BJ (cell line): ENCODE data around the gene SLC22A16. TPM values are rescaled to one million over a fixed set of nuclear protein-coding genes. Genes with fewer than 3 reads are reported as not detected.

Experiments
- CTCF ChIA-PET: fragments of 350-600 bp; formaldehyde crosslinking; extraction: SDS; loops from one replicate; lab custom pipeline; 2021; ENCODE audit warnings: antibody characterized with exemption, inconsistent platforms; lab: Yijun Ruan, JAX
- POLR2A ChIA-PET: fragments of 300-600 bp; sonication (Branson Sonifier 250); formaldehyde crosslinking; extraction: SDS; loops from one replicate; lab custom pipeline; 2021; ENCODE audit warnings: antibody characterized with exemption; lab: Charles Lee
- DNase-seq: peaks from one replicate; pipeline ENCODE4 v3.0.0-alpha.2; 2011; ENCODE audit warnings: low read depth
- H3K27me3 ChIP-seq: 2 replicates; pipeline ENCODE4 v1.6.0; 2011; ENCODE audit warnings: low read length; ENCODE audit not compliant: control insufficient read depth, insufficient read depth
- H3K36me3 ChIP-seq: 2 replicates; pipeline ENCODE4 v1.5.1; 2011; ENCODE audit warnings: low read length; ENCODE audit not compliant: control insufficient read depth, insufficient read depth
- H3K4me3 ChIP-seq: 2 replicates; pipeline ENCODE4 v1.5.1; 2011; ENCODE audit warnings: low read depth, mild to moderate bottlenecking, control low read depth, low read length
- polyA plus RNA-seq: library from polyadenylated mRNA; depleted of rRNA; stranded (reverse); fragments of >200 nt; gene quantifications from 2 replicates; pipeline ENCODE4 v1.2.3, GENCODE V29; 2011
- TF ChIP-seq, protein P1 (sequence below): IDR thresholded peaks from 2 replicates; pipeline ENCODE4 v1.5.1; 2011; ENCODE audit warnings: low read depth, mild to moderate bottlenecking, control low read depth, inconsistent platforms, low read length, moderate library complexity; ENCODE audit not compliant: insufficient read depth

Gene SLC22A16
- polyA plus RNA-seq, 1 experiment, result not detected

DNA sequence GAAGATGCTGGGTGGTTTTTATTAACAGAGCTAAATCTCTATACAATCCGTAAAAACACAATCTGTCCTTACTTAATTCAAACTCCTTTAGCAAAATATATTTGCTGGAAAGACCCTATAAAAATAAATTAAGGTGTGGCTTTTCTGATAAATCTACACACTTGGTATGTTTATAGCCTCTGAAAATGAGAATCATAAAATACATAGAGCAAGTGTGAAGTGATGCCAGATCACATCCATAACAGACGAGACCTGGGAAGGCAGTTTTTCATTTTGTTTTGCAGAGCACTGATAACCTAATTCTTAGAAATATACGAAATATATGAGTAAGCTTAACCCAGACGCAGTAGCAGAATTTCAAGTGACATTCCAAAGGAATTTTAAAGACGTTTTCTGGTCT, 50.6 kb downstream of the SLC22A16 start:
- TF ChIP-seq, protein P1, sequence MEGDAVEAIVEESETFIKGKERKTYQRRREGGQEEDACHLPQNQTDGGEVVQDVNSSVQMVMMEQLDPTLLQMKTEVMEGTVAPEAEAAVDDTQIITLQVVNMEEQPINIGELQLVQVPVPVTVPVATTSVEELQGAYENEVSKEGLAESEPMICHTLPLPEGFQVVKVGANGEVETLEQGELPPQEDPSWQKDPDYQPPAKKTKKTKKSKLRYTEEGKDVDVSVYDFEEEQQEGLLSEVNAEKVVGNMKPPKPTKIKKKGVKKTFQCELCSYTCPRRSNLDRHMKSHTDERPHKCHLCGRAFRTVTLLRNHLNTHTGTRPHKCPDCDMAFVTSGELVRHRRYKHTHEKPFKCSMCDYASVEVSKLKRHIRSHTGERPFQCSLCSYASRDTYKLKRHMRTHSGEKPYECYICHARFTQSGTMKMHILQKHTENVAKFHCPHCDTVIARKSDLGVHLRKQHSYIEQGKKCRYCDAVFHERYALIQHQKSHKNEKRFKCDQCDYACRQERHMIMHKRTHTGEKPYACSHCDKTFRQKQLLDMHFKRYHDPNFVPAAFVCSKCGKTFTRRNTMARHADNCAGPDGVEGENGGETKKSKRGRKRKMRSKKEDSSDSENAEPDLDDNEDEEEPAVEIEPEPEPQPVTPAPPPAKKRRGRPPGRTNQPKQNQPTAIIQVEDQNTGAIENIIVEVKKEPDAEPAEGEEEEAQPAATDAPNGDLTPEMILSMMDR, result no peak
- Histone ChIP-seq H3K36me3 (no peaks in the 10 kb centered on the region), H3K4me3 (no peak overlapping the region), H3K27me3 (peaks cover 10% of the 10 kb centered on the region)
- CTCF ChIA-PET, result no interaction called here
- no peak for DNase-seq
- POLR2A ChIA-PET, result no interaction called here

DNA sequence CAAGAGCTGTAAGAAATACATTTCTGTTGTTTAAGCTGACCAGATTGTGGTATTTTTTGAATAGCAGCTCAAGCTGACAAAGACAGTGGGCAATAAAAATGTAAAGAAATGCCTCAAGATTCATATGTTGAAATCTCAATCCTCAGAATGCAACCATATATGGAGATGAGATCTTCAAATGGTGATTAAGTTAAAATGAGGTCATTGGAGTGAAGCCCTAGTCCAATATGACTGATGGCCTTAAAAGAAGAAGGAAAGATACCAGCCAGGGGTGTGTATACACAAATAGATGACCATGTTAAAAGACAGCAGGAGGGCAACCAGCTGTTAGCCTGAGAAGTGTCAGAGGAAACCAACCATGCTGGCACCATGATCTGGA, 54.0 kb downstream of the SLC22A16 start:
- ChIA-PET CTCF (no interaction called here), POLR2A (no interaction called here)
- TF ChIP-seq, protein P1, result no peak
- H3K36me3 ChIP-seq, result no peaks in the 10 kb centered on the region
- no peak overlapping the region for H3K4me3 ChIP-seq
- no peak for DNase-seq
- H3K27me3 ChIP-seq, result peaks cover 5% of the 10 kb centered on the region

DNA sequence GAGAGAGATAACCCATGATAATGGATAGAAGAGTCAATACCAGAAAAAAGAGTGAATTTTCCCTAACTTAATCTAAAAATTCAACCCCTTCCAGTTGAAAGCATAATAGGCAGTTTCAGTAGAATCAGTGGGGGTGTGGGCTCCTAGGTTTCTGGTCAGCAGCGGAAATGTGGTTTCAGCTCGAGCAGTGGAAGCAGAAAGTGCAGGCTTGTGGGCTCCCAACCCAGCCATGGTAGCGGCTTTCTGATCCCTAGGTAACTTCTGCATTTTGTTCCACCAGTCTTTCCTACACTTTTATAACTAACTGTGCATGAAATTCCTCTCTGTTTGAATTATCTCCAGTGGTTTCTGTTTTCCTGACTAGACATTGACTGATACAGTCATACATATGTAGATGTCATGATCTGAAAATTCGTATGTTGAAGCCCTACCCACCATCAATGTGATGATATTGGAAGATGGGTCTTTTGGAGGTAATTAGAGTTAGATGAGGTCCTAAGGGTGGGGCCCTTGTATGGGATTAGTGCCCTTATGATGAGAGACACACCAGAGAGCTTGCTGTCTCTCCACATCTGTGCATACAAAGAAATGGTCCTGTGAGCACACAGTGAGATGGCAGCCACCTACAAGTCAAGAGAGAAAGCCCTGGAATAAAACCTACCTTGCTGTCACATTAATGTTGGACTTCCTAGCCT, 54.5 kb downstream of the SLC22A16 start:
- Histone ChIP-seq H3K36me3 (no peaks in the 10 kb centered on the region), H3K4me3 (no peak overlapping the region), H3K27me3 (peaks cover 5% of the 10 kb centered on the region)
- TF ChIP-seq, protein P1, result no peak
- ChIA-PET POLR2A (no interaction called here), CTCF (no interaction called here)
- DNase-seq, result no peak

DNA sequence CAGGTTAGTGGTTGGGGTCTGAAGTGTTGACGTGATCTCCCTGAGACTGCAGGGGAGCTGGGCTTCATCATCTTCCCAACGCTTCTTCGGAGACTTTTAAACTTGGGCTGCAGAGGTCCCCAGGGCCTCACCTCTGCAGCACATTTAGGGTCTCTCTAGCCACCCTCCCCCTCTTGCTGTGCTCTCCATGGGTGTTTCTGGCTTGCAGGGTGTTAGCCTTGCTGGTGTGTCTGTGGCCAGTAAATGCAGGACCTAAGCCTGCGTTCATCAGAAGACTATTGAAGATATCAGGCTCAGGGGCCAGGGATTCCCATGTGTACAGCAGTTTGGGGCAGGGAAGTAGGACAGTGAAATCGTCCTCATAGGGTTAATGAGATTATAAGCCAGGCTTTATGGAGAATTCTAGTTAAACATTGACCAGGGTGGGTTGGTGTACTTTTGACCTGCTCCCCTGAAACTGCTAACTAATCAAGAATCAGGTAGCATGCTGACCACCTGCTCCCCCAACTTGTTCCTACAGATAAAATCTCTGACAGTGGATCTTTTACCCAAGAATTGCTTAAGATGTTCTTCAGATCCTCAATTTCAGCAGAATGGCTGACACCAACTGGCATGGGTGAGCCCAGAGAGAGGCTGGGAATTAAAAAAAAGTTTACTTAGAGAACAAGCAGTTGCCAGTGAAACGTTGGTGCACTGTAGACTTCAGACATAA, 57.2 kb downstream of the SLC22A16 start:
- ChIA-PET CTCF (no interaction called here), POLR2A (no interaction called here)
- no peaks in the 10 kb centered on the region for H3K36me3 ChIP-seq
- H3K27me3 ChIP-seq, result peaks cover 2% of the 10 kb centered on the region
- H3K4me3 ChIP-seq, result no peak overlapping the region
- TF ChIP-seq, protein P1, result no peak
- DNase-seq, result no peak

DNA sequence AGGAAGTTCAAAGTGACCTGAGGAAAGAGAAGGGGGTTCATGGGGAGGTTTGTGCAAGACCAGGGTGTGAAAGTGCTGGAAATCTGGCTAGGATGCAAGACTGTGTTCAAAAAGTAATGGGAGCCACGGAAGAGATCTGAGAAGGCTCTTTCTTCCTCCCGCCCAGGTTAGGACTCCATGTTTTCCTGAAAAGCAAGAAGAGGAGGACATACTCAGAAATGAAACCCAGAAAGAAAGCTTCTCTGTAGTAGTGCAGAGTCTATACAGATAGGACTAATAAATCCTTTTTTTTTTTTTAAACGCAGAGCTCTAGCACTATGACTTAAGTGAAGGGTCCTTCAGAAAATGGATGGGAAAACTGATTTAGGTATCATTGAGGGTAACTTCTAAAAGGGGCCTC, 57.8 kb downstream of the SLC22A16 start:
- no peaks in the 10 kb centered on the region for H3K36me3 ChIP-seq
- CTCF ChIA-PET, result no interaction called here
- peaks cover 2% of the 10 kb centered on the region for H3K27me3 ChIP-seq
- POLR2A ChIA-PET, result no interaction called here
- no peak for DNase-seq
- H3K4me3 ChIP-seq, result no peak overlapping the region
- TF ChIP-seq, protein P1, result no peak
